IPS DF 4.7 (cell line): ENCODE data around the gene TMEM245.
"Not testable (repeated sequence)": the region's sequence is repeated elsewhere in the genome, so short reads cannot be mapped to it uniquely, and the experiment has no call there.

ENCODE experiments used
- DNase-seq: peaks from one replicate; pipeline ENCODE4 v3.0.0-alpha.2; 2013; ENCODE audit warnings: low spot score; ENCODE audit errors: extremely low read depth

The TMEM245 gene

DNA sequence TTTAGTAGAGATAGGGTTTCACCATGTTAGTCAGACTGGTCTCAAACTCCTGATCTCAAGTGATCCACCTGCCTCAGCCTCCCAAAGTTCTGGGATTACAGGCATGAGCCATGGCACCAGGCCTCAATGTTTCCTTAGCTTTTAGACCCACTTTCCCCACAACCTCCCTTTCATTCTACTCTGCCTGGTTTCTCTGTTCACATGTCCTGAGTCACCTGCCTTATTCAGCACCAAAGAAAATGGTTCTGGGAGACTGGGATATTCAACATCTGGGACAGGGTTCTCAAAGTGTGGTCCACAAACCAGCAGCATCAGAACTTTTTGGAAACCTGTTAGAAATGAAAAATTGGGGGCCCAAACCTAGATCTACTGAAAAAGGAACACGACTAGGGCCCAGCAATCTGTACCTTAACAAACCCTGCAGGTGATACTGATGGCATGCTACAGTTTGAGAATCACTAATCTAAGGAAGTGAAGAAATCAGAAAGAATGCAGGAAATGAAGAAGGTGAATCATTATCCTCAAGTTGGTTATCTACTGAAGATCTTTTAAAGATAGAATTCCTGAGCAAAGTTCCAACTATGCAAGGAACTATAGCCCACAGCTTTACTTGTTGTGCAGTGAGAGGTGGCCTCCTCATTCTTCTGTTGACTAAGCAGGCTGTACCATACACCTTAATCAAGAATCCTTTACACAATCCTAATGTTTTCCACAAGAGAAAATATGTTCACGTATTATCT lies 54.6 kb downstream of the TMEM245 start:
- no peak for DNase-seq

DNA sequence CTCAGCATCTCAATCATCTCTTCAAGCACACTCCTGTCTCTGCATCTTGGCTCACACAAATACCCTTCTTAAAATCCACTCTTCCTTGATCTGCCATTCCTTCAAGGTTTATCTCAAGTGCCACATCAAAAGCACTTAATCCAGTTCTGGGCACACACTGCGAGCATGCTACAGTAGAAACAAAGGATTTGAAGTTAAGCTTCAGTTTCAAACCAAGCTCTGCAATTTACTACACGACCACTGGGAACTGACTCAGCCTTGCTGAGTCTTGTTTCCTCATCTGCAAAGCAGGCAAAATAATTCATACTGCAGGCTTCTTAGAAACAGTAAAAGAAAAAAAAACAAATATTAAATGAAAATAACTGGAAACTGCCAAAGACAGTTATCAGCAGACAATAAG lies 56.0 kb downstream of the TMEM245 start:
- no peak for DNase-seq

DNA sequence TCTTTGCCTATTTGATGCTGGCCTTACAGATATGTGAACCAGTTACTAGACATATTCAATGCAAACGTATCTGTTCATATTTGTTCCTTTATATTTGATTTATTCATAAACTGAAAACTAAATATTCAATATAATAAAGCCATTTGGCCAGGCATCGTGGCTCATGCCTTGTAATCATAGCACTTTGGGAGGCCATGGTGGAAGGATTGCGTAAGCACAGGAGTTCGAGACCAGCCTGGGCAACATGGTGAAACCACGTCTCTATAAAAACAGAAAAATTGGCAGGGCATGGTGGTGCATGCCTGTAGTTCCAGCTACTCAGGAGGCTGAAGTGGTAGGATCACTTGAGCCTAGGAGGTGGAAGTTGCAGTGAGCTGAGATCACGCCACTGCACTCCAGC lies 57.2 kb downstream of the TMEM245 start:
- no peak for DNase-seq

DNA sequence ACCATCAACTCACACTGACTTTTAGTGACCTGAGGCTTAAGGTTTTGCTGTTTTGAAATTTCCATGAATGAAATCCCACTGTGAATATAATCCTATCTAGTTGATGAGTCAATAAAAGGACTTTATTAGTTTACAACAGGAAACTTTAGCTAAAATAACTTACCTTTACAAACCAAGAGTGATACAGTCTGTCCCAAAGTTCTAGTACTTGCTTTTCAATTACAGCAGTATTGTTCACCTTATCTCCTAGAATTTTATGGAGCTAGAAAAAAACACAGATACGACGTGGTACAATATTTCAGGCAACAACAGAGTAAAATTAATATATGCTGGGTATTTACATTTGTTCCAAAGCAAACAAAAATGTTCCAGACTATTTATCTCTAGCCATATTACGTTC lies 59.6 kb downstream of the TMEM245 start:
- DNase-seq = no peak

DNA sequence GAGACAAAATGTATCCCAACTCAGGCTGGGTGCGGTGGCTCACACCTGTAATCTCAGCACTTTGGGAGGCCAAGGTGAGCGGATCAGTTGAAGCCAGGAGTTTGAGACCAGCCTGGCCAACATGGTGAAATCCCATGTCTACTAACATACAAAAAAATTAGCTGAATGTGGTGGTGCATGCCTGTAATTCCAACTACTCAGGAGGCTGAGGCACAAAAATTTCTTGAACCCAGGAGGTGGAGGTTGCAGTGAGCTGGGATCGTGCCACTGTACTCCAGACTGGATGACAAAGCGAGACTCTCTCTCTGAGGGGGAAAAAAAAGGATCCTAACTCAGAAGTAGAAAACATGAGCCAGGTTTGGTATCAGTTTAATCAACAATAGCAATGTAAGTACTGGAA lies 66.6 kb downstream of the TMEM245 start:
- not testable (repeated sequence) for DNase-seq

DNA sequence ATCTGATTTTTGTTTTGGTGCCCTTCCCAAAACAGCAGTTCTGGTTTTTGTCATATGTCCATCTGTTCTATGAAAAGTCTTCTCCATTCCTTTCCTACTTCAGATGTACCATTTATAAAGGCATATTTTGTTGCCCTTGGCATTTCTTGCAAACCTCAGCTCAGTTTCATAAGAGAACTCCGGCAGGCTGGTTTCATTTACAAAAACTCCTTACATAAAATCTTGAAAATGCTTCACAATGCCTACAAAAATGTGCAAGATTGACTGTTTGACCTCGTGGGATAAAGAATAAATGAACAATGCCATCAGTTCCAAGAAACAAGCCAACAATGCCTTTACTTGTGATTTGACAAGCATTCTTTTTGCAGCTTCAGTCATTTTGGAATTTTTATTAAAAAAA lies 67.3 kb downstream of the TMEM245 start:
- DNase-seq = no peak

DNA sequence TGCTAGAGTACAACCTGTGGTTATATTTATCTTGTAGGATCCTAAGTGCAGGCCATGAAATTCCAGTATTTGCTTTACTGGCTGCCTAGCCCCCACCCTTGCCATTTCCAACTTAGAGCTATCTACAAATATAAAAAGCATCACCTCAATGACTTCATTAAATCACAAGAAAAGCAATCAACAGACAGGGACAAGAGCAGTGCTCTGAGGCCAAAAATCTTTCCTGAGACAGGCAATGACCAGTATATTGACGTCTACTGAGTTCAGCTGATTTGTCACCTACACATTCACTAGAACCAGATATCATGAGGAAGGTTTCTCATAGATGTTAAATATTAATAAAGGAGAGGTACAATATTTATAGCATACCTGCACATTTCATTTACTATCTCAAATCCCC lies 68.0 kb downstream of the TMEM245 start:
- DNase-seq = no peak

DNA sequence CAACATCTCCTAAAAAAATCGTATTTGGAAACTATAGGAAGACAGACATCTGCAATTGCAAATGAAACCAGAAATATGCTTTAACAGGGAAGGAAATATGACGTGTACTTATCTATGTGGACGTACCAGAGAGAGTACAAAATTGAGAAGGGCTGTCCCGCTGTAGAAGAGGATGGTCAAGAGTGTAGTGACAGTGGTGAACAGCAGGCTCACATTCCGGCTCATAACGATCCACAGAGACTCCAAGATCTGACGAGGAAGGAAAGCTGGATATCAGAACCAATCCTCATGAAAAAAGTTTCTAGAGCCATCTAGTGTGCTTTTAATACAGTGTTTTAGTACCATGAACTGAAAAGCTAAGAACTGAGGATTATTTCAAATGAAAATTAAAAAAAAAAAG lies 69.3 kb downstream of the TMEM245 start:
- no peak for DNase-seq

DNA sequence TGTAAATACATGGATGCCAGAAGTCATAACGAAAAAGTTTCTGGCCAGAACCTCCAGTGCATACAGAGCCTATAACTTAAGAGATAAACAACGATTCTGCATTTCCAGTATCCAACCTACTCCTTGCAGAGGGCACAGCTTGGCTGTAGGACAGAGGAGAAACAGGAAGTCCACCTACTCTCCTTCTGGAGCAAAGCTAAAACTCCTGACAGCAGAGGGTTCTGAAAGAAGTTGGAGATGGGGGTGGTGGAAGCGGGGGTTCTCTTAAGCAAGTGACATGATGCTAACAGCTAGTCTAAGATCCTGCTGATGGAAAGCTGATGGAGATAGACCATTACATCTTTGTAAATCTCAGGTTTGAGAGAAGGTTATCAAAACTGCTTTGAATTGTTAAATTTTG lies 70.9 kb downstream of the TMEM245 start:
- no peak for DNase-seq

DNA sequence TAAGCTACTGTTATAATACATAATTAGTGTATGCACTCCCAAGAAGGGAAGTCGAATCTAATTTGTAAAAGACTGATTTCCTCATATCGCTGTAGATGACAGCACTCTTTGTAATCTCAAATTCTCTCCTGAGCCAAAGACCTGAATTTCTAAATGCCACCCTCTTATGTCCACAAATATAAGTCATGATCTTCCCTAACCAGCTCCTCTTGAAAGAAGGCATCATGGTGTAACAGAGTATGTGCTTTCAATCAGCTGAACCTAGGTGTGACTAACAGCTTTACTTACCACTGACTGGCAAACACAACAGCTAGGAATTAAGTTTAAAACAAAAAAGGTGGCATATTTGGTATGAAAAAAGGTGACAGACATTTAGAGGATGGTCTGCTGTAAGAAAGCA lies 72.5 kb downstream of the TMEM245 start:
- DNase-seq = no peak

DNA sequence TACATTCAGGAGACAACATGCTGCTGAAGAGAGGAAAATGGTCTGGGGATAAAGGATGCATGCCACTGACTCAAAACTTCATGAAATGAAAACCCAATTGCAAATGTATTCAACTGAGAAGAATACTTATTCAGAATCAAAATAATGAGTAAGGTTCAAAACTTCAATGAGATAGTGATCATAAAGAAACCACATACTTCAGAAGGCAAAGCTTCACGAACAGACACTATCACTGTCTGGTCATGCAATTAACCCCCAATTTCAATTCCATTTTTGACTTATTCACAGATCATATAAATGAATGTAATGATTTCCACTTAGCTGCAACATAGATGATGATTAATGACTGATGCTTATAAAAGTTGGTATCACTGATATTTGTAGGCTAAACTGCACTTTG lies 73.4 kb downstream of the TMEM245 start:
- DNase-seq = no peak

DNA sequence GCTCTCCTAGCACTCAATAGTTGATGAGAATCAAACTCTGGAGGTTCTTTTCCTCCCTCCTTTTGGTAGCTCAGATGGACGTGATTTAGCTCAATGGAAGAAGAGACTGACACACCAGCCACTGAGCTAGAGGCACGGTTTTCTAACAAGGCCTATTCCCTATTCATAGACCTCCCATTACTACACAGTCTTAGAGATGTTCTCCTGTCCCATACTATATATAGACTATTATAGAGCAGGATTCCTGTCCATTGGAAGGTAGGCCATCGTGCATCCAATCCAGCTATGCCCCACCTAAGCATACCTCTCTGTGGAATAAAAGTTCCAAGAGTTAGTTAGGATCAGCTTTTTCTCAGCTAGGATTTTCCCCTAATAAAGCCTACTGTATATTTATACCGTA lies 76.2 kb downstream of the TMEM245 start:
- DNase-seq = no peak

DNA sequence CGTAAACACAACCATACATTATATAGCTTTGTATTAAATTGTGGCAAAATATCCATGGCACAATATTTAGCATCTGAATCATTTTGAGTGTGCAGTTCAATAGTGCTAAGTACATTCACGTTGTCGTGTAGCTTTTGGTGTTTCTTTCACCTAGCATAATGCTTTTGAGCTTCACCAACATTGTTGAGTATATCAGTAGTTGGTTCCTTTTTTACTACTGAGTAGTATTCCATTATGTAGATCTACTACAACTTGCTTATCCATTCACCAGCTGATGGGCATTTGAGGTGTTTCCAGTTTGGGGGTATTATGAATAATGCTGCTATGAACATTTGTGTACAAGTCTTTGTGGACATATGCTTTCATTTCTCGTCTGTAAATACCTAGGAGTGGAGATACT lies 79.2 kb downstream of the TMEM245 start:
- DNase-seq = no peak

DNA sequence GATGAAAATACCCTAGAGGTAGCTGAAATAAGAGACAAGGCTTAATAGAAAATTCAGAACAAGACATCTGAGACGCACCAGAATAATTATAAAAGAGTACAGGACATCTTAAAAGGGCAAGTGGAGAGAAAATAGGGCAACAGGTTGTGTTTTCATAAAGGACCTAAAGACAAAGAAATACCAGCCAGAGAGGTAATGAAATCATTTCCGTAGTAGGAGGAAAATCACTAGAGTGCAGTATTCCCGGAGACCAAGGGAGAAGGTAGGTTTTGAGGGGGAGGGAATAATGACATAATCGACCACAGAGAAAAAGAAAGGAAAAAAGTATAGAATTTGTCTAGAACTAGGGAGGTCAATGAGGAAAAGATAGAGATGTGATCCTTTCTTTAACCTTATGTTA lies 80.2 kb downstream of the TMEM245 start:
- no peak for DNase-seq

DNA sequence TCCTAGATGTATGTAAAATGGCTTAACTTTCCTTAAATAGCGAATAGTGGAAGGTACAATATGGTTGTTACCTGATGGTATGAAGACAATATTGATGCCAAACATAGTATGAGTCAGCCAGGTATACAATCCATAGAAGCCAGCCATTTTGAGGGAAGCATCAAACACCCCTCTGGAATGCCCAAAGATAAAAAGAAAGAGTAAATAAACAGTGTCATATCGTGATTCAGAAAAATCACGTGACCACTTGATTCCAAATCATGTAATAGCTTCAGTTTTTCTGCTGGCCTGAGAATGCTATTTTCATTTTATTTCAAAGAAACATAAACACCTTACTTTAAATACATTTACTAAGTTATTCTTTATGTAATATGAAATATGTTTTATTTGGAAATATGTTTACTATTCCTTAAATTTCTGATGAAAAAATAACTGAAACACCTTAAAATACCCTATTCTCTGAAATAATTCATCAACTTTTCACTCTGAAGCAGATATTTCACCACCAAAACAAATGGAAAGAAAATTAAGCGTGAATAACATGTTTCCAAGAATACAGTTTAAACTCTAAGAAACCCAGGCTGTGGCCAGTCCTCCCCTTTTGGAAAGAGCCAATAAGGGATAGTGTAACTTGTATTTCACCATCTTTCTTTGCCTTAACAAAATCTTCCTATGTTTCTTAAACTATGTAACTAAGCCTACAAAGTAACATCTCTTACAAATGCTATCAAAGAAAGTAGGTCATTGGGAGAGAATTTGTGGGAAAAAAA lies 81.6 kb downstream of the TMEM245 start:
- no peak for DNase-seq

DNA sequence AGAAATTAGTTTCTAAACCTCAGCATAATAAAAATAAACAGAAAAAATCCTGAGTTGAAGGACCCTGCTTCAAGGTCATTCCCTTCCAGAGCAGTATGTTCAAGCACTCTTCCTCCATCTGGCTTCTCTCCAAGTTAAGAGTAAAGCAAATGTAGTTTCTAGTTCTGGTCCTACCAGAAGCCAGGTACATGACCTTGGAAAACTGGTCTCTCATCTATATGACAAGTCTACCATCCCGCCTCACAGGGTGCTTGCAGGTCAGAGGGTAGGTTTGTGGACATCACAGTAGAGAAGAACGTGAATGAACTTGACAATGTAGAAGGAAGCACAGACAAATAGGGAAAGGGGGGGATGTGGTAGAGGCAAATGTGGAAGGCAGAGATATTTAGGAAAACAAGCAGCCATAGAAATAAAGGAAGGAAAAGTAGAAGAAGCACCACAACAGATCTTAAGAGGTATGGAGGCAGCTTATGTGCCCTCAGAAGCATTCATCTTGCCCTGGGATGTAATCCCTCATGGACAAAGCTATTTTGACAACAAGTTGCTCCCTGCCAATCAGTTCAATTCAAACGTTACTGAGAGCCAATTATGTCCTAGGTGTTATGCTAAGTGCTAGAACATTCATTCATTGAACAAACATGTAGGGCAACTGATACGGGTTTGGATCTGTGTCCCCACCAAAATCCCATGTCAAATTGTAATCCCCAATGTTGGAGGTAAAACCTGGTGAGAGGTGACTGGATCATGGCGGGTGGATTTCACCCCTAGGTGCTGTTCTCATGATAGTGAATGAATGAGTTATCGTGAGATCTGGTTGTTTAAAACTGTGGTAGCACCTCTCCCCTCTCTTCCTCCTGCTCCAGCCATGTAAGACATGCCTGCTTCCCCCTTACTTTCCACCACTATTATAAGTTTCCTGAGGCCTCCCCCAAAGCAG lies 82.7 kb downstream of the TMEM245 start:
- no peak for DNase-seq

DNA sequence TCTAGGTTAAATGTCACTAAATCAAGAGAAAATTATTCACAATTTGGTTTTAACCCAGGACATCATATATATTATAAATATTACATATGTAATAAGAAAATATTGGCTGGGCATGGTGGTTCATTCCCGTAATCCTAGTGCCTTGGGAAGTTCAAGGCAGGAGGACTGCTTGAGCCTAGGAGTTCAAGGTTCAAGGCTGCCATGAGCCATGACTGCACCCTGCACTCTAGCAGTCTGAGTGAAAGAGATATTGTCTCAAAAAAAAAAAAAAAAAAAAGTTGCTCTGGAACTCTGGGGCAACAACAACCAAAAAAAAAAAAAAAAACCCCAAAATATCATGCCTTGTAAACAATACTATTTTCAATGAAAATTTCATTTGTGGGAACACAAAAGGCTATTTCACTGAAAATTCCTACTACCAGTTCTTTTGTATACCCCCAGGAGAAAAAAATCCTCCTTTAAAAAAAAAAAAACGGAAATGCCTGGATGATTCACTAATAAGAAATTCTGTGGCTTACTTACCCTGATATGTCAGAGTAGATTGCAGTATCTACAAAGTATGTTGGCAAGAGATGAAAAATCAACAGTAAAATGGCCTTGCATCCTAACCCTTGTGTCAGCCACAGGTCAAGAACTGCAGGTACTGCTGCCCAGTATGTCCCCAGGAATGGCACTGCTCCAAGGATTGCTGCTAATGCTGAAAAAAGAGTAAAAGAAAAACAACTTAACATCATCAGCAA lies 83.9 kb downstream of the TMEM245 start:
- DNase-seq = no peak

DNA sequence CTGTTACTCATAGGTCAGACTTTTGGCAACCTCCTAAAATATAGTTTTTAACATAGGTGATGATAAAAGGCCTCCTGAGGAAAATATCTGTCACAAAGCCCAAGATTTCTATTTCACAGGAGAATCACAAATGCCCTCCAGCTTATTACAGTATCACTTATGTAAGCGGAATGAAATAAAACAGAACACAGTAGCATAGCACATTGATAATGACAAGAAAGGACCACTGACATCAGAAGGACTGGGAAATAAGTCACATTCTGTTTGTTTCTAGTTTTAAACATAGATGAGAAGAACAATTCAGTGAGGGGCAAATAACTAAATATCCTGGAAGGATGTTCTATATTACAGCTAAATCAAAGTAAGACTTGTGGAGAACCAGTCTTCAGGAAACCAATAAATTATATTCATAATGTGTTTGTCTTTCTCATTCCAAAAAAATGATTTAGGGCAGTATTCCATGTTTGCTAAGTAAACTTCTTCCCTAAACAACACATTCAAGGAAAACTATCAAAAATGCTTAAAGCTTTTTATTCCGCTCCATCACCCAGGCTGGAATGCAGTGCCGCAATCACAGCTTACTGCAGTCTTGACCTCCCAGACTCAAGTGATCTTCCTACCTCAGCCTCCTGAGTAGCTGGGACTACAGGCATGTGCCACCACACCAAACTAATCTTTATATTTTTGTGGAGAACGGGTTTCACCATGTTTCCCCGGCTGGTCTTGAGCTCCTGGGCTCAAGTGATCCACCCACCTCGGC lies 85.6 kb downstream of the TMEM245 start:
- no peak for DNase-seq

DNA sequence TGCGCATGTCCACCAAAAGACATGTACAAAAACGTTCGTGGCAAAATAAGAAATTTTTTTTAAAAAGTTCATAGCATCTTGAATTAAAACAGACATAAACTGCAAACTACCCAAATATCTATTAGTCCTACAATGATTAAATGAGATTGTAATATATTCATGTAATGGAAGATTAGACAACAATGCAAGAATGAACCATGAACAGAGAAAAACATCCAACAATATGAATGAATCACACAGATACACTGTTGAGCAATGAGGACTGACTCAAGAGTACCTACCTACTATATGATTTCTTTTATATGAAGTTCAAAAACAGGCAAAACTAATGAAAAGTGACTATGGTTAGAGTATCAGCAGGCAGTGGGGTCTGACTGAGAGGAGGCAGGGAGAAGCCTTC lies 88.5 kb downstream of the TMEM245 start:
- no peak for DNase-seq

DNA sequence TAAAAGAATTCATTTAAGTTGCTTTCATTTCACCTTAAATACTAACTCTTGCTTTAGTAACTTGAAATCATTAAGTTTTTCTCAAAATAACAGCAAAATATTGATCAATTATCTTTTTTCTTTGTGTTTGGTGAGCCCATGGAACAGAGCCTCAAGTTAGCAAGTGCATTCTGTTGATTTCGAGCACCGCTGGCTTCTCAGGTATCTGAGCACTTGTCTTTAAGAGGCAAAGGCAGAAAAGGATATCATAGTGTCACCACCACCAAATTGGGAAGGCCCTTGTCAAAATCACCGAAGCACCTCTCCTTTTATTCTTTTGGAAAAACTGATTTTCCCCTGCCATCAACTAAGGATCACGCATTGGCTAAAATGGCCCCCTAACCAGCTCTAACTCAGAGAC lies 89.3 kb downstream of the TMEM245 start:
- DNase-seq = no peak

DNA sequence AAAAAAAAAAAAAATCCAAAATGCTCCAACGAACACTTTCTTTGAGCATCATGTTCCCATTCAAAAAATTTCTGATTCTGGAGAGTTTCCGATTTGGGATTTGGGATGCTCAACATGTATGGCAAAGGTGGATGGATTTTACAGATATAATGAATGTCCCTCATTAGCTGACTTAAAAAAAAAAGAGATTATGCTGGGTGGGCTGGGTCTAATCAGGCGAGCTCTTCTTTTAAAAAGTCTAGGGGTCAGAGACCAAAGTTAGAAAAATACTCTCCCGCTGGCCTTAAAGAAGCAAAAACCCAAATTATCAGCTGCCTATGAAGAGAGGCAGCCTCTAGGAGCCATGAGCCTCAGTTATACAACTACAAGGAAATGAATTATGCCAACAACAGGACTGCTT lies 91.3 kb downstream of the TMEM245 start:
- no peak for DNase-seq
